Caki2 (cell line): ENCODE measurements around the gene PTPRCAP. TPM values are rescaled to one million over a fixed set of nuclear protein-coding genes. Genes with fewer than 3 reads are reported as not detected.

Experiments used
- DNase-seq: peaks from one replicate; pipeline ENCODE4 v3.0.0-alpha.2; 2015; ENCODE audit warnings: low read depth
- in situ Hi-C: cut with HindIII; loops from 2 replicates; pipeline ENCODE4 v1.10.0; 2016; ENCODE audit warnings: low sequenced_read_pairs, low pct_unique_long_range_greater_than_20kb, mixed read lengths
- total RNA-seq: library from RNA; depleted of rRNA; stranded (reverse); fragments of >200 nt; shearing (Covaris generic); gene quantifications from 2 replicates; pipeline ENCODE4 v1.2.3, GENCODE V29; 2014; ENCODE audit warnings: low replicate concordance

Gene PTPRCAP
- total RNA-seq, 1 experiment from 2014 or later, result not detected

GRCh38 chr11:67418476-67419281 lies 18.8 kb downstream of the PTPRCAP start:
- DNase-seq, result no peak
- in situ Hi-C loops, result no loop called here

DNA sequence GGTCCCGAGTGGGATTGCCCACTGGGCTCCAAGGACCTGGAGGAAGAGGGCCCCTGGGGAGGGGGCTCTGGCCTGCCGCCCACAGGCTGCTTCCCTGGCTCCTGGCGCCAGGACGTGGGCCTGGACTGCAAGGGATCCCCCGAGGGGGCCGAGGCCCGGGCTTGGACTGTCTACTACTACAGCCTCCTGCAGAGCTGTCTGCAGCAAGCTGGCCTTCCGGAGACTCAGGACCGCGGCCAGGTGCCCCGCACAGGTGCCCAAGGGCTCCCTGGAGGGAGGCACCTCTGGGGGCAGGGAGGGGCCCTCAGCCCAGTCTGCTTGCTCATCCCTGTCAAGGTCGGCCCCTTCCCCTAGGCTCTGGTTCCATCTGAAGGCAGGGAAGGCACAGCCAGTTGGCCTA lies 20.1 kb downstream of the PTPRCAP start:
- in situ Hi-C loops, result no loop called here
- no peak for DNase-seq

GRCh38 chr11:67416416-67417335 lies 20.8 kb downstream of the PTPRCAP start:
- DNase-seq, result peak; percentile 30
- in situ Hi-C loops, result no loop called here

DNA sequence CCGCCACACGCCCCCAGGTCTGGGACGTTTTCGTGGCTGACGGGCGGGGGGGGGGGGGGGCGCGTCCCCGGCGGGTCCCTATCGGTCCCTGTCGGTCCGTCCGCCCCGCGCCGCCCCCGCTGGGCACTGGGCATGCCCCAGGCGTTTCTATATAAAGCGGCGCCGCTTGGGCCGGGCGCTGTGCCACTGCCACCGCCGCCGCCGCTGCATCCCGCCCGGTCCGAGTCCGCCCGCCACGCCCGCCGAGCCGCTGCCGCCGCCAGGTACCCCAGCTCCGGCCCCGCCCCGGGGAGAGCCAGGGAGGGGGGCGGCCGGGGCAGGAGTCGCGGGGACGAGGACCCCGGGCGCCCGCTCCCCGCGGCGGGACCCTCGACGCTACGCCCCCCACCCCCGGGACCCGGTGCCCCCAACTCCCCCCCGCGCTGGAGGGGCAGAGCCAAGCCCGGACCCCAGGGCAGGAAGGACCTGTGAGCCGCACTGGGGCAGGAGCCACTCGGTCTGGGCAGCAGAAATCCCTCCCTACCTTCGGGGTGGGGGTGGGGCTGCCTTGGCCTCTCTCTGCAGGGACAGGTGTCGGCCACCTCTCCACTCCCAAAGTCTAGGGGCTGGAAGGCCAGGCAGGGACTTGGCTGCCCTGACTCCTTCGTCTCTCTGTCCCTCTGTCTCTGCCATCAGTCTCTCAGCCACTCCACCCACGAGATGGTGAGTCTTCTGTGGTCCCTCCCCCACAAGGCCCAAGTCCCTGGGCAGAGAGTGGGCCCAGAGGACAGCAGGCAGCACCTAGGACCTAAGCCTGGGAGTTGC lies 21.8 kb downstream of the PTPRCAP start, which contains the start of gene CARNS1:
Gene CARNS1 (plus strand): TSS at position 178 of the 804 bp plus-strand sequence. CDS start 522 bp downstream, at position 700.
- in situ Hi-C loops, result no loop called here
- DNase-seq, result no peak

DNA sequence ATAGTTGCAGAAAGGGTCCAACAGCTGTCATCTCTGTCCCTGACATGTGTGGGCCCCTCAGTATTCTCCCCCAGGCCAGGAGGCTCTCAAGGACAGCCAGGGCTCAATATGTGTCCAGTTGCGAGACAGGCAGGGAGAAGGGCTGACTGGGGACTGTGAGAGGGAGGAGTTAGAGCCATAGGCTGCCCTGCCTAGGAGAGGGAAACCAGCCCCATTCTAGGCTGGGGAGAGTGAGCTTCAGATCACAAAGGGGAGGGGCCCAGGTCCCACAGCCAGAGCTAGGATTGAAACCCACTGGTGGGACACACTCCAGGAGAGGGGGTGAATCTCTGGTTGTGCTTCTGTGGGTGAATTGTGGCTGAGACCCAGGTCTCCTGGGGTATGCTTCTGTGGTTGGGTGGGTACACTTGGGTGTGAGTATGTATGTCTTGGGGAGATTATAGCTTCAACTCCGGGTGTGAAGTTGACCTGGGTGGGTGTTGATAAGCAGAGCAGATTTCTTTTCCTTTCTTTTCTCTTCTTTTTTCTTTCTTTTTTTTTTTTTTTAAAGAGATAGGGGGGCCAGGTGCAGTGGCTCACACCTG lies 24.1 kb downstream of the PTPRCAP start:
- in situ Hi-C loops, result no loop called here

DNA sequence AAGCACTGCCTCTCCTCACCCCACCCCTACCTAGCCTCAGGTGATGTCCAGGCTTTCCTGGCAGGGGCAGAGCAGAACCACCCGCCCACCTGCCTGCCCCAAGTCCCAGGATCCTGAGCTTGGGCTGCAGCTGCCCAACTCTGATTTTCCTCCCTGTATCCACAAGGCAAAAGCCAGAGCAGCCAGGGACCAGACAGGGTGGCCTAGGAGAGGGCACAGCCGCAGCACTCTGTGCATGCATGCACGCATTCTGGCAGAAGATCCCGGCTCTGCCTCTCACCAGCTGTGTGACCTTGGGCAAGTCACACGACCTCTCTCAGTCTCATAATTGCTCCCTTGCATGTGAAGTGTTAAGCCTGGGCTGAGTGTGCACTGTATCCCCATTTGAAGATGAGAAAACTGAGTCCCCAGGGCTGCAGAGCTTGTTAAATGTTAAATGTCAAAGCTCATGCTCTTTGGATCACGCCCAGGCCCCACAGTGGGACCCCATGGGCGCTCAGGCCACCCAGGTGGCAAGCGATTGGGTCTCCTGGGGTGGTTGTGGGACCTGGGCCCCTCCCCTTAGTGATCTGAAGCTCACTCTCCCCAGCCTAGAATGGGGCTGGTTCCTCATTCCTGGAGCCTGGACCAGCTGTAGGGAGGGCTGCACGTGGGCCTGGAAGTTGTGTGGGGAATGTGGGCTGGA lies 24.8 kb downstream of the PTPRCAP start:
- DNase-seq, result no peak
- in situ Hi-C loops, result no loop called here

More for the DNA sequence above, 24.1 kb downstream of the PTPRCAP start:
- no peak for DNase-seq

- DNase-seq, result no peak
- in situ Hi-C loops, result no loop called here
Observed at GRCh38 chr11:67411785-67412152, 25.7 kb downstream of the PTPRCAP start.

- in situ Hi-C loops, result no loop called here
Observed at GRCh38 chr11:67410984-67411784, 26.3 kb downstream of the PTPRCAP start.

GRCh38 chr11:67410369-67410831 lies 27.1 kb downstream of the PTPRCAP start:
- in situ Hi-C loops, result no loop called here
- DNase-seq, result no peak

More at GRCh38 chr11:67410984-67411784, 26.3 kb downstream of the PTPRCAP start:
- no peak for DNase-seq

GRCh38 chr11:67409781-67410368 lies 27.6 kb downstream of the PTPRCAP start:
- no peak for DNase-seq

DNA sequence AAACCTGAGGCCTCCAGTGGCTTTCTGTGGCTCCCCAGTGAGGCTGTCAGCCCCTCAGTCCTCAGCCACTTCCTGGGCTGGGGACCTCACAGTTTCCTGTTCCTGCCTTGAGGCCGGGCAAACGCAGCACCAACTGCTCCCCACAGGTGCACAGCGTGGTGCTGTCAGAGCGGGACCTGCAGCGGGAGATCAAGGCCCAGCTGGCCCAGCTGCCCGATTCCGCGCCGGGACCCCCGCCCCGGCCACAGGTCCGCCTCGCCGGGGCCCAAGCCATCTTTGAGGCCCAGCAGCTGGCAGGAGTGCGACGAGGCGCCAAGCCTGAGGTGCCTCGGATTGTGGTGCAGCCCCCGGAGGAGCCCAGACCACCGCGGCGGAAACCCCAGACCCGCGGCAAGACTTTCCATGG lies 28.2 kb downstream of the PTPRCAP start:
- in situ Hi-C loops, result no loop called here
- no peak for DNase-seq

More at GRCh38 chr11:67409781-67410368, 27.6 kb downstream of the PTPRCAP start:
- in situ Hi-C loops, result no loop called here

DNA sequence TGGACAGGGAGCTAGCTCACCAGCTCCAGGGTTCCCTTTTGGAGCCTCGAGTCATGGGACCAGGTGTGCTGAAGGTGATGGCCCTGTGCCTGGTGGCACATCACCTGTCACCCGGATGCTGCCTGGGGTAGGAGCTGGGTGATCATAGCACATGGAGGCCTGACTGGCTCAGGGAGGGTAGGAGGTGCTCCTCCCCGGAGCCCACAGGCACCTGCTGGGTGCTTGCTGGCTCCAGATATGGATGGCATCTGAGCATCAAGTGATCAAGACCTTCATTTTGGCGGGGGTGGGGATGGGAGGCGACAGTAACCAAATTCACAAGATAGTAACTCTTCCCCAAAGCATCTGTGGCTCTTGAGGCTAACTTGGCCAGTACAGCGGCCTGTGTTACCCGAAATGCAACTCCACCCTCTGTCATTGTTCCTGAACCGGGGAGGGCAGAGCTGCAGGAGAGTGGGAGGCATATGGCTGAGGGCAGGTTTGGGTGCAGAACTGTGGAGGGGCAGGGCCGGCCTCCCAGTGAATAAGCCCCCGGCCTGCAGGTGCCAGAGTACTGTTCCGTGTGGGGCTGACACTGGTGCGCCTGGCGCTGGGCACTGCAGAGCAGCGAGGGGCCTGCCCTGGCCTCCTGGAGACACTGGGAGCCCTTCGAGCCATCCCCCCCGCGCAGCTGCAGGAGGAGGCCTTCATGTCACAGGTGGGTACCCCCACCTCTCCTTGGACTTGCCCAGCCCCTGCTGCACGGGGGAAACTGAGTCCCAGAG lies 28.9 kb downstream of the PTPRCAP start:
- DNase-seq, result no peak
- in situ Hi-C loops, result no loop called here

DNA sequence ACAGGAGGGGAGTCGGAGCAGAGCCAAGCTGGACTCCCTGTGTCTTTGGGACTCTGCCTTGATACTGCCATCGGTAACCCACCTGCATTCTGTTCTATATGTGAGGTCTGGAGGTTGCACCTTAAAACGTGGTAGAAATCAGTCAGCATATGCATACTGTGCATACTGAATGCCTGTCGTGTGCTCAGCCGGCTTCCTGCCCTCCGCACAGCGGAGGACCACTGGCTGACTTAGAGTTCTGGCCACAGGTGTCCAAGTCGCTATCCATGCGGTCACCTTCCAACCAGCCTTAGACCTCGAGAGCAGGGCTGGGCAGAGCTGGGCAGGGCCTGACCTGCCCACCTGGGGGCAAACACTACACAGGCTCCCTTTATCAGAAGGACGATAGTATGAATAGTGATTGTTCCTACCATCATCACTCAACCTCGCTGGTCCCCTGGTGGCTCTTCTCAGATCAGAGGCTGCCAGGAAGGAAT lies 29.8 kb downstream of the PTPRCAP start:
- no peak for DNase-seq
- in situ Hi-C loops, result no loop called here

DNA sequence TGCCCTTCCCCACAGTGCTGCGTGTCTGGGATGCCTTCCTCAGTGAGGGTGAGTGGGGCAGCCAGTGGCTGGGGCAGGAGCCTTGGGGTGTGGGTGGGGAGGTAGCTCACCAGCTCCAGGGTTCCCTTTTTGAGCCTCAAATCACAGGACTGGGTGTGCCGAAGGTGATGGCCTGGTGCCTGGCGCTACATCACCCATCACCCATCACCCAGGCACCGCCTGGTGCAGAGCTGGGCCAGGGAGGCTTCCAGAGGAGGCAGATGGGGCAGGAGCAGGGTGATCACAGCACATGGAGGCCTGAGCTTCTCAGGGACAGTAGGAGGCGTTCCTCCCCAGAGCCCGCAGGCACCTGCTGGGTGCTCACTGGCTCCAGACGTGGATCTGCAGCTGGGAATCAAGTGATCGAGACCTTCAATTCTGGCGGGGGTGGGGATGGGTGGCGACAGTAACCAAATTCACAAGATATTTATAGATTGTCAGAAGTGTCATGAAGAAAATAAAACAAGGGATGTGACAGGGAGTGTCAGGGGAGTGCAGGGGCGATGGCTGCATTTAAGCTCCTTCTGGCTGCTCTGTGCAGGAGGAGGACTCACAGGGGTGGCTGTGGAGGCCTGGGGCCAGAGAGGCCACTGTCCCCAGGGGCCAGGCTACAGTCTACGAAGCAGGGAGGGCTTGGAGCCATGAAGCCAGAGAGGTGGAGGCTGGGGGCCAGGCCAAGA lies 30.4 kb downstream of the PTPRCAP start:
- no peak for DNase-seq
- in situ Hi-C loops, result no loop called here

GRCh38 chr11:67406420-67406968 lies 31.0 kb downstream of the PTPRCAP start:
- in situ Hi-C loops, result no loop called here
- DNase-seq, result no peak
